Panc1 (cell line): ENCODE measurements around the gene PAPOLB. TPM values are rescaled to one million over a fixed set of nuclear protein-coding genes. Genes with fewer than 3 reads are reported as not detected.

Source experiments
- ATAC-seq: fragments of 200-7000 bp; cut with Tn5 transposase; 2 replicates; pipeline ENCODE4 v1.9.1; 2020; ENCODE audit warnings: mild to moderate bottlenecking, moderate library complexity
- BruUV-seq: library from RNA; stranded (reverse); fragments of 400-500 nt; replicated peaks from 2 replicates; lab custom pipeline; 2021; lab: Mats Ljungman, UMichigan
- CTCF ChIA-PET: fragments of 300-600 bp; sonication (Branson Sonifier 250); formaldehyde crosslinking; loops from one replicate; lab custom pipeline; 2022; ENCODE audit warnings: antibody characterized with exemption; lab: Charles Lee
- POLR2A ChIA-PET: fragments of 300-600 bp; sonication (Branson Sonifier 250); formaldehyde crosslinking; loops from one replicate; lab custom pipeline; 2022; ENCODE audit warnings: antibody characterized with exemption; lab: Charles Lee
- DNase-seq: peaks from one replicate; pipeline ENCODE4 v3.0.0-alpha.2; 2010; ENCODE audit warnings: low read depth, low spot score
- H3K27ac ChIP-seq: 2 replicates; pipeline ENCODE4 v1.5.1; 2011; ENCODE audit warnings: mild to moderate bottlenecking, low read length, inconsistent platforms
- H3K27me3 ChIP-seq: fragments of 200-500 bp; sonication (Bioruptor generic); 2 replicates; pipeline ENCODE4 v1.6.0; 2014; ENCODE audit warnings: low read length, inconsistent platforms; ENCODE audit not compliant: control insufficient read depth, insufficient read depth
- H3K36me3 ChIP-seq: fragments of 200-500 bp; sonication (Bioruptor generic); 2 replicates; pipeline ENCODE4 v1.5.1; 2014; ENCODE audit warnings: inconsistent platforms, mild to moderate bottlenecking, low read length, moderate library complexity; ENCODE audit not compliant: control insufficient read depth, insufficient read depth
- H3K4me1 ChIP-seq: 2 replicates; pipeline ENCODE4 v1.5.1; 2011; ENCODE audit warnings: inconsistent platforms, mild to moderate bottlenecking, low read length, moderate library complexity; ENCODE audit not compliant: control insufficient read depth, insufficient read depth
- H3K4me3 ChIP-seq, 2 experiments: 2 replicates each; pipeline ENCODE4 v1.5.1; 2011 to 2012; ENCODE audit warnings: low read depth in 2 of 2, low read length in 2 of 2, mild to moderate bottlenecking in 2 of 2, inconsistent platforms in 1 of 2, moderate library complexity in 1 of 2
- H3K9me3 ChIP-seq: fragments of 200-500 bp; sonication (Bioruptor generic); 2 replicates; pipeline ENCODE4 v1.5.1; 2014; ENCODE audit warnings: low read depth, mild to moderate bottlenecking, inconsistent platforms, low read length, moderate library complexity; ENCODE audit not compliant: control insufficient read depth, insufficient read depth
- CTCF ChIP-seq: fragments of 450-650 bp; IDR thresholded peaks from 2 replicates; pipeline ENCODE4 v1.5.1; 2017; ENCODE audit warnings: mild to moderate bottlenecking
- POLR2AphosphoS5 ChIP-seq: IDR thresholded peaks from 2 replicates; pipeline ENCODE4 v1.6.1; 2012; ENCODE audit warnings: mild to moderate bottlenecking, low read depth, low read length, moderate library complexity
- REST ChIP-seq, 2 experiments: IDR thresholded peaks; 2 replicates each; pipeline ENCODE4 v1.6.1; 2011 to 2012; ENCODE audit warnings: low read depth in 2 of 2, control low read depth in 1 of 2, low read length in 1 of 2, mild to moderate bottlenecking in 1 of 2, moderate library complexity in 1 of 2; ENCODE audit not compliant: insufficient read depth in 1 of 2
- SIN3A ChIP-seq: IDR thresholded peaks from 2 replicates; pipeline ENCODE4 v1.6.1; 2012; ENCODE audit warnings: low read depth, mild to moderate bottlenecking, low read length, moderate library complexity, borderline replicate concordance; ENCODE audit not compliant: insufficient read depth
- TCF7L2 ChIP-seq: IDR thresholded peaks from 2 replicates; pipeline ENCODE4 v1.6.1; 2011; ENCODE audit warnings: mild to moderate bottlenecking, low read depth, low read length, inconsistent platforms
- in situ Hi-C: cut with HindIII; loops from 2 replicates; pipeline ENCODE4 v1.10.0; 2016; ENCODE audit warnings: low sequenced_read_pairs, low pct_unique_long_range_greater_than_20kb
- intact Hi-C: fragments of 100-400 bp; cut with micrococcal nuclease; formaldehyde crosslinking; loops from one replicate; pipeline ENCODE4 v1.10.0; 2022; ENCODE audit not compliant: unreplicated experiment
- total RNA-seq: library from RNA; stranded (reverse); gene quantifications from one replicate; pipeline ENCODE4 v1.2.1, GENCODE V29; 2021; ENCODE audit not compliant: unreplicated experiment

The PAPOLB gene
- total RNA-seq, 1 experiment from 2014 or later: not detected

GRCh38 chr7:4861227-4861626, 603 bp downstream of the PAPOLB start:
- Histone ChIP-seq H3K27me3 (peaks cover 53% of the 10 kb centered on the region), H3K27ac (no peak overlapping the region), H3K4me1 (0 out of 2 replicates have a peak, but pooled peaks cover 3% of the 10 kb centered on the region), H3K4me3 (no peak overlapping the region), H3K36me3 (no peaks in the 10 kb centered on the region), H3K9me3 (no peaks in the 10 kb centered on the region)
- ATAC-seq: no peak
- DNase-seq: no peak
- ChIA-PET POLR2A (no interaction called here), CTCF (no interaction called here)
- intact Hi-C loops (no loop called here), in situ Hi-C loops (no loop called here)
- no TSS peak for BruUV-seq
- no peak for TF ChIP-seq SIN3A
- TF ChIP-seq POLR2AphosphoS5: no peak
- TF ChIP-seq TCF7L2: no peak
- TF ChIP-seq REST (IDR thresholded peaks at IDR 0.05; ENCODE audit: insufficient read depth in 1 of 2, low read depth in 2 of 2, low read length in 1 of 2): no peak
- TF ChIP-seq CTCF: no peak

- TF ChIP-seq POLR2AphosphoS5 (no peak), SIN3A (no peak), CTCF (no peak), TCF7L2 (no peak), REST (IDR thresholded peaks at IDR 0.05; ENCODE audit: insufficient read depth in 1 of 2, low read depth in 2 of 2, low read length in 1 of 2) (no peak)
- DNase-seq (no peak), ATAC-seq (no peak)
- Histone ChIP-seq H3K27ac (no peak overlapping the region), H3K9me3 (no peaks in the 10 kb centered on the region), H3K4me1 (0 out of 2 replicates have a peak, but pooled peaks cover 3% of the 10 kb centered on the region), H3K27me3 (peaks cover 28% of the 10 kb centered on the region), H3K36me3 (no peaks in the 10 kb centered on the region), H3K4me3 (no peak overlapping the region)
- CTCF ChIA-PET: no interaction called here
- POLR2A ChIA-PET: no interaction called here
- in situ Hi-C loops: no loop called here
- no TSS peak for BruUV-seq
- intact Hi-C loops: no loop called here
Measured at GRCh38 chr7:4857189-4857588, 4.6 kb downstream of the PAPOLB start.
